PFSK-1 (cell line): ENCODE measurements around the gene ANKRD42.
A peak's percentile ranks its signal among the peaks of the same experiment; 100 is the strongest.

Experiments used
- FOXP2 ChIP-seq: optimal IDR thresholded peaks from 2 replicates; pipeline ENCODE3; 2011; ENCODE audit warnings: borderline replicate concordance, control low read depth, inconsistent platforms; ENCODE audit not compliant: insufficient read depth; ENCODE audit errors: extremely low read length, extremely low read depth
- POLR2AphosphoS5 ChIP-seq: IDR thresholded peaks from 2 replicates; pipeline ENCODE4 v1.6.1; 2012; ENCODE audit warnings: low read depth, mild to moderate bottlenecking, control low read depth, low read length, moderate library complexity
- SIN3A ChIP-seq: IDR thresholded peaks from 2 replicates; pipeline ENCODE4 v1.6.1; 2012; ENCODE audit warnings: mild to moderate bottlenecking, low read length, moderate library complexity, borderline replicate concordance; ENCODE audit not compliant: insufficient read depth
- TAF1 ChIP-seq: IDR thresholded peaks from 2 replicates; pipeline ENCODE4 v1.6.1; 2012; ENCODE audit warnings: low read length, control low read depth, borderline replicate concordance; ENCODE audit not compliant: insufficient read depth
- TF ChIP-seq, protein P1 (sequence below), 2 experiments: IDR thresholded peaks; 2 replicates each; pipeline versions ENCODE4 v1.6.1 to v1.8.0; 2011 to 2012; ENCODE audit warnings: low read depth in 2 of 2, low read length in 2 of 2, control low read depth in 1 of 2, inconsistent platforms in 1 of 2, mild to moderate bottlenecking in 1 of 2, moderate library complexity in 1 of 2; ENCODE audit not compliant: insufficient read depth in 1 of 2

Gene ANKRD42

DNA sequence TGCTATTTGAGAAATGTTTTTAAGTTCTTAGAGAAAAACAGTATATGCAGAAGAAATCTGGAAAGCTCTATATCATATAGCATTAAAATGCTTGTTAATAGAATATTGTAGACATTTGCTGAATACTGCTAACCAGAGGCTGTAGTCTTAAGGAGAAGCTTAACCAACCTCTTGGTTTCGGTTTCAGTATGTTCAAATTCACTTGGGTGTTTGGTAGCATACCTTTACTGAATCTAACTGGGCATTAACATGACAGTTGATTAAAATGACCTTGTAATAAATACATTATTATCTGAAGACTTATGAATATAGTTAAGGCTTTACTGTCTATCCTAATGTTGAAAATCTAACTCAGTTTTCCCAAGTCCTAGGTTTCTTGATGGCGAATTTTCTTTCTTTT lies 31.1 kb upstream of the ANKRD42 start:
- no peak for TF ChIP-seq TAF1
- TF ChIP-seq SIN3A: no peak
- TF ChIP-seq POLR2AphosphoS5: no peak
- TF ChIP-seq FOXP2: no peak
- TF ChIP-seq, protein P1, sequence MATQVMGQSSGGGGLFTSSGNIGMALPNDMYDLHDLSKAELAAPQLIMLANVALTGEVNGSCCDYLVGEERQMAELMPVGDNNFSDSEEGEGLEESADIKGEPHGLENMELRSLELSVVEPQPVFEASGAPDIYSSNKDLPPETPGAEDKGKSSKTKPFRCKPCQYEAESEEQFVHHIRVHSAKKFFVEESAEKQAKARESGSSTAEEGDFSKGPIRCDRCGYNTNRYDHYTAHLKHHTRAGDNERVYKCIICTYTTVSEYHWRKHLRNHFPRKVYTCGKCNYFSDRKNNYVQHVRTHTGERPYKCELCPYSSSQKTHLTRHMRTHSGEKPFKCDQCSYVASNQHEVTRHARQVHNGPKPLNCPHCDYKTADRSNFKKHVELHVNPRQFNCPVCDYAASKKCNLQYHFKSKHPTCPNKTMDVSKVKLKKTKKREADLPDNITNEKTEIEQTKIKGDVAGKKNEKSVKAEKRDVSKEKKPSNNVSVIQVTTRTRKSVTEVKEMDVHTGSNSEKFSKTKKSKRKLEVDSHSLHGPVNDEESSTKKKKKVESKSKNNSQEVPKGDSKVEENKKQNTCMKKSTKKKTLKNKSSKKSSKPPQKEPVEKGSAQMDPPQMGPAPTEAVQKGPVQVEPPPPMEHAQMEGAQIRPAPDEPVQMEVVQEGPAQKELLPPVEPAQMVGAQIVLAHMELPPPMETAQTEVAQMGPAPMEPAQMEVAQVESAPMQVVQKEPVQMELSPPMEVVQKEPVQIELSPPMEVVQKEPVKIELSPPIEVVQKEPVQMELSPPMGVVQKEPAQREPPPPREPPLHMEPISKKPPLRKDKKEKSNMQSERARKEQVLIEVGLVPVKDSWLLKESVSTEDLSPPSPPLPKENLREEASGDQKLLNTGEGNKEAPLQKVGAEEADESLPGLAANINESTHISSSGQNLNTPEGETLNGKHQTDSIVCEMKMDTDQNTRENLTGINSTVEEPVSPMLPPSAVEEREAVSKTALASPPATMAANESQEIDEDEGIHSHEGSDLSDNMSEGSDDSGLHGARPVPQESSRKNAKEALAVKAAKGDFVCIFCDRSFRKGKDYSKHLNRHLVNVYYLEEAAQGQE (IDR thresholded peaks at IDR 0.05; ENCODE audit: insufficient read depth in 1 of 2, low read depth in 2 of 2, low read length in 2 of 2): no peak

DNA sequence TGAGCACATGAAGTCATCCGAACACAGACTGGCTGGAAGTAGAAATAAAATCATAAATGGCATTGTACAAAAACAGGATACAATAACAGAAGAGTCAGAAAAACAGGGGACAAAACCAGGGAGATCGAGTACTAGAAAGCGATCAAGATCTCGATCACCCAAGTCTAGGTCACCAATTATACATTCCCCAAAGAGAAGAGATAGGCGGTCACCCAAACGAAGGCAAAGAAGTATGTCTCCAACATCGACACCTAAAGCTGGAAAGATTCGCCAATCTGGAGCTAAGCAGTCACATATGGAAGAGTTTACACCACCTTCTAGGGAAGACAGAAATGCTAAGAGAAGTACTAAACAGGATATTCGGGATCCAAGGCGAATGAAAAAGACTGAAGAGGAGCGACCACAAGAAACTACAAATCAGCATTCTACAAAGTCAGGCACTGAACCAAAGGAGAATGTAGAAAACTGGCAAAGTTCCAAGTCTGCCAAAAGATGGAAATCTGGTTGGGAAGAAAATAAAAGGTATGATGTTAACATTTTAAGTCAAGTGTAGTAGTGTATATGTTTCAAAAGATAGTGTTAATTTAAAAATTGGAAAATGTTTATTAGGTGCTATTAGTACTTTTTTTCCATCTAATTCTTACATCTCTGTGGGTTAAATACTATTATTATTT lies 27.2 kb upstream of the ANKRD42 start:
- TF ChIP-seq, protein P1 (IDR thresholded peaks at IDR 0.05; ENCODE audit: insufficient read depth in 1 of 2, low read depth in 2 of 2, low read length in 2 of 2): no peak
- TF ChIP-seq FOXP2: no peak
- no peak for TF ChIP-seq SIN3A
- 0 out of 2 replicates have a peak, but pooled peaks have one; percentile 19 for TF ChIP-seq POLR2AphosphoS5
- TF ChIP-seq TAF1: no peak

DNA sequence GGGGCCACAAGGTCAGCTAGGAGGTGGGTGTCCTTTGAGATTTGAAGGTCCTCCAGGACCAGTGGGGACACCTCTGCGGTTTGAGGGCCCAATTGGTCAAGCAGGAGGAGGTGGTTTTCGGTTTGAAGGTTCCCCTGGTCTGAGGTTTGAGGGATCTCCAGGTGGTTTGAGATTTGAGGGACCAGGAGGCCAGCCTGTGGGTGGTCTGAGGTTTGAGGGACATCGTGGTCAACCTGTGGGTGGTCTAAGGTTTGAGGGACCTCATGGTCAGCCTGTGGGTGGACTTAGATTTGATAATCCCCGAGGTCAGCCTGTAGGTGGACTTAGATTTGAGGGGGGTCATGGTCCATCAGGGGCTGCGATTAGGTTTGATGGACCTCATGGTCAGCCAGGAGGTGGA lies 24.8 kb upstream of the ANKRD42 start:
- TF ChIP-seq FOXP2 (no peak), SIN3A (no peak), TAF1 (no peak), POLR2AphosphoS5 (no peak)
- TF ChIP-seq, protein P1 (IDR thresholded peaks at IDR 0.05; ENCODE audit: insufficient read depth in 1 of 2, low read depth in 2 of 2, low read length in 2 of 2): no peak

DNA sequence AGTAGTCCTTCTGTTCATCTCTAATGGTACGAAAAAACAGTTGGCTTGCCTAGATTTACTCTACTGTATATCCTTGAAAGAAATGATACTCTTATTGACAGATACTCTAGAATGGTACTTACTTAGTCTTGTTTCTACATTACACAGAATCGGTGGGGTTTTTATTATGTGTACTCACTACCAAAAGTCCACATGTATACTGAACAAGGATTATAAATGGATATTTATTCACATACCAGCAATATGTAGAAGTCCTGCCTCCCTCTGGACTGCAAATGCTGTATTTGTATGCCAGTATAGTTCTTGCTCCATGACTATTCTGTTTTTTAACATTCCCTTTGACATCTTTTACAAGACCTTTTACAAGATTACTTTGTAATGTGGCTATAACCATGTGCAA lies 22.6 kb upstream of the ANKRD42 start:
- TF ChIP-seq, protein P1 (IDR thresholded peaks at IDR 0.05; ENCODE audit: insufficient read depth in 1 of 2, low read depth in 2 of 2, low read length in 2 of 2): no peak

DNA sequence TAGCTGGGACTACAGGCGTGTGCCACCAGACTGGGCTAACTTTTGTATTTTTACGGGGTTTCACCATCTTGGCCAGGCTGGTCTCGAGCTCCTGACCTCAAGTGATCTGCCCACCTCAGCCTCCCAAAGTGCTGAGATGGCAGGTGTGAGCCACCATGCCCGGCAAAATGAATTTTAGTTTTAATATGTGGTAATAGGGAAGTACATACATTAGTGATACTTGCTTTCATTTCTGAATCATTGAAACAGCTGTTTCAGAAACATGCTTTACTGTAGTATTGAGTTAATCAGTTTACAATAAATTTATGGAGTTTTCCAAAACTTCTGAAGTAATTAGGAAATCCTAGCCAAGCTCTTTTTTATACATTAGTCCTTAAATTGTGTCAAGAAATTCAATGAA lies 21.0 kb upstream of the ANKRD42 start:
- no peak for TF ChIP-seq FOXP2
- TF ChIP-seq, protein P1 (IDR thresholded peaks at IDR 0.05; ENCODE audit: insufficient read depth in 1 of 2, low read depth in 2 of 2, low read length in 2 of 2): no peak
